Sigmoid colon (tissue), 7 donors: ENCODE data around the gene EMC10. TPM values are rescaled to one million over a fixed set of nuclear protein-coding genes. Genes with fewer than 3 reads are reported as not detected.

Experiments used
- DNase-seq: peaks from one replicate; pipeline ENCODE4 v3.0.0-alpha.2; 2019
- H3K27ac ChIP-seq, 4 donors: fragments of 200-600 bp; sonication (generic); one replicate each; pipeline ENCODE4 v1.5.1; 2016 to 2019; ENCODE audit warnings: mild to moderate bottlenecking in 1 of 4
- H3K27me3 ChIP-seq, 3 donors: fragments of 200-600 bp; sonication (generic); one replicate each; pipeline ENCODE4 v1.5.1; 2019; ENCODE audit warnings: mild to moderate bottlenecking in 1 of 3
- H3K36me3 ChIP-seq, 4 donors: fragments of 200-600 bp; sonication (generic); one replicate each; pipeline ENCODE4 v1.5.1; 2016 to 2019
- H3K4me1 ChIP-seq, 4 donors: fragments of 200-600 bp; sonication (generic); one replicate each; pipeline ENCODE4 v1.5.1; 2017 to 2019
- H3K4me3 ChIP-seq, 4 donors: fragments of 200-600 bp; sonication (generic); one replicate each; pipeline ENCODE4 v1.5.1; 2017 to 2019; ENCODE audit warnings: mild to moderate bottlenecking in 2 of 4, moderate library complexity in 1 of 4
- H3K9me3 ChIP-seq, 4 donors: fragments of 200-600 bp in 3 of 4; sonication (generic) in 3 of 4; one replicate each; pipeline versions ENCODE4 v1.5.1 to v1.6.1; 2013 to 2019
- EP300 ChIP-seq, 4 donors: sonication (generic); formaldehyde crosslinking; IDR thresholded peaks; one replicate each; pipeline ENCODE4 v1.6.1; 2017; ENCODE audit warnings: antibody characterized with exemption in 4 of 4
- POLR2A ChIP-seq, 2 donors: fragments of 450-650 bp; IDR thresholded peaks; one replicate each; pipeline ENCODE4 v1.6.1; 2016; ENCODE audit warnings: antibody characterized with exemption in 2 of 2, mild to moderate bottlenecking in 2 of 2, moderate library complexity in 2 of 2
- POLR2AphosphoS5 ChIP-seq, 4 donors: sonication (generic); formaldehyde crosslinking; IDR thresholded peaks; one replicate each; pipeline ENCODE4 v1.6.1; 2017; ENCODE audit warnings: antibody characterized with exemption in 4 of 4
- WGBS, 2 donors: extraction: QIAGEN DNeasy Blood & Tissue Kit; methylation state at CpG; one replicate each; pipeline ENCODE4 v1.1.7; 2013; 5-methylcytosine and 5-hydroxymethylcytosine counted together
- intact Hi-C: fragments of 100-400 bp; cut with DNase I; formaldehyde crosslinking; loops from one replicate; pipeline ENCODE4 v1.15.1; 2023
- polyA plus RNA-seq, 3 donors: library from polyadenylated mRNA; stranded (reverse); fragments of 200-250 nt; gene quantifications; one replicate each; pipeline ENCODE4 v1.2.3, GENCODE V29; 2013
- total RNA-seq, 4 donors: library from RNA; depleted of rRNA; stranded (reverse); fragments of >200 nt; gene quantifications; one replicate each; pipeline ENCODE4 v1.1.0, GENCODE V29; 2016
- TF ChIP-seq, protein P1 (sequence below), 4 experiments: fragments of 450-650 bp in 3 of 4; fragments of 200-600 bp in 1 of 4; IDR thresholded peaks; one replicate each; pipeline ENCODE4 v1.5.1; 2016 to 2019; ENCODE audit warnings: antibody characterized with exemption in 4 of 4, mild to moderate bottlenecking in 3 of 4, moderate library complexity in 2 of 4
- donor health status: healthy with polysubstance abuse.
- donor health status: Bipolar disorder and iron deficiency.
- donor health status: healthy.

EMC10 gene
- total and polyA plus RNA-seq, 7 donors, result 34.2 to 140 (median 41.8) TPM

DNA sequence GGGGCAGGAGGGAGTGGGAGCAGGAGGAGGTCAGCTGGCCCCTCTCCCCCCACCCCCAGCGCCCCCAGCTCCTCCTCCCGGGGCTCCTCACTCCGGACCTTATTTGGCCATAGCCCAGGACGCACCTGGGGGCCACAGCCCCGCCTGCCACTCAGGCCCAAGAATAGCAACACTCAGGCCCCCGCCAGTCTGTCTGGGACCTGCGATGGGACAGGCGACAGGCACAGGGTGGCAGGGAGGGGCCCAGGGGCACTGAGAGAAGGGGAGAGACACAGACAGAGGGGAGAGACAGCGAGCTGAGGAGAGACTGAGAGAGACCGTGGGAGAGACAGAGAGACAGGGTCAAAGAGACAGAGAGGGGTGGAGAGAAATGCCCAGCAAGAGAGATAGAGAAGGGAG lies 24.4 kb downstream of the EMC10 start:
- H3K36me3 ChIP-seq, result peaks cover 0 to 5% (median 0%) of the 10 kb centered on the region in 4 donors
- intact Hi-C loops, result no loop called here
- WGBS, 2 donors, result 23 to 55% methylated on average over 10 of the region's 10 CpGs

DNA sequence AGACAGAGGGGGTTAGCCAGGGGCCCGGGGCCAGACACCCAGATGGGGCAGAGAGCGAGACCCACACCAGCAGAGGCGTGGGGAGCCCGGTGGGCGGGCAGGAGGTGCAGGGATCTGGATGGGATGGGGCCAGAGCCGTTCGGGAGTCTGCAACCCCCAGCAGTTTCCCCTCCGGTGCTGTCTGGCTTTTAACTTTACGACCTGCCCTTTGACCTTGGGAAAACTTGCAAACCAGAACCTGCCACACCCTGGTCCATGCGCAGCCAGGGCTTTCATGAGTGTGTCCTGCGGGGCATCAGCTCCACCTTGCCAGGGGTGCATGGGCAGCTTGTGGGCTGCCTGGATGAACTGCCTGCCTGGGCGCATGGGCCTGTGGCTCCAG lies 24.9 kb downstream of the EMC10 start:
- Histone ChIP-seq H3K36me3 (peaks cover 0 to 9% (median 0%) of the 10 kb centered on the region in 4 donors), H3K4me1 (peaks cover 0 to 7% (median 0%) of the 10 kb centered on the region in 4 donors), H3K4me3 (no peak overlapping the region), H3K27ac (no peak overlapping the region), H3K27me3 (no peaks in the 10 kb centered on the region), H3K9me3 (no peaks in the 10 kb centered on the region)
- no peak for TF ChIP-seq POLR2AphosphoS5 (IDR thresholded peaks at IDR 0.05)
- TF ChIP-seq, protein P1, sequence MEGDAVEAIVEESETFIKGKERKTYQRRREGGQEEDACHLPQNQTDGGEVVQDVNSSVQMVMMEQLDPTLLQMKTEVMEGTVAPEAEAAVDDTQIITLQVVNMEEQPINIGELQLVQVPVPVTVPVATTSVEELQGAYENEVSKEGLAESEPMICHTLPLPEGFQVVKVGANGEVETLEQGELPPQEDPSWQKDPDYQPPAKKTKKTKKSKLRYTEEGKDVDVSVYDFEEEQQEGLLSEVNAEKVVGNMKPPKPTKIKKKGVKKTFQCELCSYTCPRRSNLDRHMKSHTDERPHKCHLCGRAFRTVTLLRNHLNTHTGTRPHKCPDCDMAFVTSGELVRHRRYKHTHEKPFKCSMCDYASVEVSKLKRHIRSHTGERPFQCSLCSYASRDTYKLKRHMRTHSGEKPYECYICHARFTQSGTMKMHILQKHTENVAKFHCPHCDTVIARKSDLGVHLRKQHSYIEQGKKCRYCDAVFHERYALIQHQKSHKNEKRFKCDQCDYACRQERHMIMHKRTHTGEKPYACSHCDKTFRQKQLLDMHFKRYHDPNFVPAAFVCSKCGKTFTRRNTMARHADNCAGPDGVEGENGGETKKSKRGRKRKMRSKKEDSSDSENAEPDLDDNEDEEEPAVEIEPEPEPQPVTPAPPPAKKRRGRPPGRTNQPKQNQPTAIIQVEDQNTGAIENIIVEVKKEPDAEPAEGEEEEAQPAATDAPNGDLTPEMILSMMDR (IDR thresholded peaks at IDR 0.05), result no peak
- WGBS, 2 donors, result 25 to 61% methylated on average over 12 of the region's 12 CpGs
- no peak for DNase-seq
- intact Hi-C loops, result no loop called here

More for the DNA sequence above, 24.4 kb downstream of the EMC10 start:
- no peak overlapping the region for H3K4me3 ChIP-seq
- H3K27ac ChIP-seq, result no peak overlapping the region
- no peaks in the 10 kb centered on the region for H3K9me3 ChIP-seq
- DNase-seq, result no peak
- peaks cover 0 to 7% (median 0%) of the 10 kb centered on the region in 4 donors for H3K4me1 ChIP-seq
- no peaks in the 10 kb centered on the region for H3K27me3 ChIP-seq
- TF ChIP-seq POLR2AphosphoS5 (IDR thresholded peaks at IDR 0.05) (no peak), EP300 (IDR thresholded peaks at IDR 0.05) (no peak), POLR2A (IDR thresholded peaks at IDR 0.05) (no peak)

DNA sequence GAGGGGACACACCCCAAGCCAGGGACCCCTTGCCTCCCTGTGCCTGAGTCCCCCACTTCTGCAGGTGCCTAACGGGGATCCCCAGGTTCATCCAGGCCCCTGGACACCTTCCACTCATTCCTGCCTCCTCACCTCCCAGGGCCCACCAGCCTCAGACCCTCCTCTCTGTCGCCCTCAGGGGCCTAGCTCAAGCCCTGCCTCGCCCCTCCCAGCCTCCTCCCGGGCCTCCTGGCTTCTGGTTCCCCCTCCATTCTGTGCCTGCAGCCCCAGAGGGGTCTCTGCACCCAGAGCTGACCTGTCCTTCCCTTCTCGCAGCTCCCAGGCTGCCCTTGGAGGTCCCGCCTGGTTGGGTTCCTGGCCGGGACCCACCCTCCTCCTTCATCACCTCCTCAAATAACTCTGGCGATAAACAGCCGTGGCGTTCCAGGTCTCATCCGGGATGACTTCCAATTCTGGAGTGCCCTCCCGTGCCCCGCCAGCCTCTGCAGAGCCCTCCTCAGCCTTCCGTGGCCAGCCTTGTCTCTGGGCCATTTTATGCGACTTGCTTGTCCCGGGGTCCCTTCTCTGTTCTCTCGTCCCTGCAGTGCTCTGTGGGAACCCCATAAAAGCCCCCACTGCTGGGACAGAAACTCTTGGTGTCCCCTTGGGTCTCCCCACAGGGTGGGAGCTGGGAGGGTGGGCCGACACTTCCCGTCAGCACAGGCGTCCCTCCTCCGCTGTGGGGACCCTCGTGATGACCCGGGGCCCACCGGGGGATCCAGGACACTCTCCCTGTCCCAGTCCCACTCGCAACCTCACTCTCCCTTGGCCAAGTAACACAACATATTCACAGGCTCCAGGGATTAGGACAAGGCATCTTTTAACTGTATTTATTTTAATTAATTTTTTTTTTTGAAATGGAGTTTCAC lies 25.5 kb downstream of the EMC10 start:
- peaks cover 0 to 11% (median 0%) of the 10 kb centered on the region in 4 donors for H3K36me3 ChIP-seq
- H3K4me1 ChIP-seq, result peaks cover 0 to 7% (median 0%) of the 10 kb centered on the region in 4 donors
- 66 to 75% methylated on average over 25 of the region's 25 CpGs for WGBS, 2 donors
- no peaks in the 10 kb centered on the region for H3K27me3 ChIP-seq
- no peak for TF ChIP-seq EP300 (IDR thresholded peaks at IDR 0.05)
- TF ChIP-seq POLR2AphosphoS5 (IDR thresholded peaks at IDR 0.05), result no peak
- TF ChIP-seq POLR2A (IDR thresholded peaks at IDR 0.05), result no peak
- TF ChIP-seq, protein P1 (IDR thresholded peaks at IDR 0.05), result no peak
- intact Hi-C loops, result no loop called here
- no peaks in the 10 kb centered on the region for H3K9me3 ChIP-seq
- H3K27ac ChIP-seq, result no peak overlapping the region
- H3K4me3 ChIP-seq, result no peak overlapping the region
- DNase-seq, result no peak

DNA sequence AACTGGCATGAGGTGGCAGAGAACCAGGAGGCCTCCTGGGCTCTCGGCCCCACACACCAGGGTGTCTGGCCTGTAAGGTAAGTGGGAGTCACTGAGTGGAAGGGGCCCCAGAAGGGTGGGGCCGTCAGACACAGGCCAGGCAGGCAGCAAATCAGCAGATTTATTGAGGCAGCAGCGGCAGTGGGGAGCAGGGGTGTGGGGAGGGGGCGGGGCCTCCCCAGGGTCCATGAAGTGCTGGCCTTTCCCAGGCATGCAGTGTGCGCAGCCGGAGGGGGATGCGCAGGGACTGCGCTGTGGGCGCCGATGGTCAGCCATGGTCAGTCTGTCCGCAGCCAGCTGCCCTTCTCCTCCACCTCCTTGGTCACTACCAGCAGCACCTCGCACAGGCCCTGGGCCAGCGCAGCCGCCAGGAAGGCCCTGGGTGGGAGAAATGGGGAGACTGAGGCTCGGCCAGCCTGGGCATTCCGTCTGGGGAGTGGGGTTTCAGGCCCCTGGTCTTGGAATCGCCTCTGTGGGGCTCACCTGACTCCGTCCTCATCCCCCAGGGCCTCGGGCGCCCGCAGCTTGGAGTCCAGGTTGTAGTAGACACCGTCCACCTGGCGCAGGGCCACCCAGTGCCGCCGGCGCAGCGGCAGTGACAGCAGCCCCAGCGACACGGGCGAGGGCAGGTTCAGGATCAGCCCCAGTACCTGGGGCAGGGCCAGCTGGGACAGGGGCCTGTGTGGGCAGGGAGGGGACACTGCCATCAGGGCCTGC lies 29.7 kb downstream of the EMC10 start:
- no peak for TF ChIP-seq POLR2A (IDR thresholded peaks at IDR 0.05)
- TF ChIP-seq EP300 (IDR thresholded peaks at IDR 0.05), result no peak
- no peak for TF ChIP-seq POLR2AphosphoS5 (IDR thresholded peaks at IDR 0.05)
- DNase-seq, result no peak
- 93% methylated on average over 30 of the region's 30 CpGs for WGBS, 2 donors
- intact Hi-C loops, result no loop called here
- peaks cover 0 to 15% (median 9%) of the 10 kb centered on the region in 4 donors for H3K4me1 ChIP-seq
- no peaks in the 10 kb centered on the region for H3K9me3 ChIP-seq
- H3K27me3 ChIP-seq, result no peaks in the 10 kb centered on the region
- H3K36me3 ChIP-seq, result peaks cover 0 to 11% (median 0%) of the 10 kb centered on the region in 4 donors
- H3K4me3 ChIP-seq, result no peak overlapping the region
- no peak overlapping the region for H3K27ac ChIP-seq

DNA sequence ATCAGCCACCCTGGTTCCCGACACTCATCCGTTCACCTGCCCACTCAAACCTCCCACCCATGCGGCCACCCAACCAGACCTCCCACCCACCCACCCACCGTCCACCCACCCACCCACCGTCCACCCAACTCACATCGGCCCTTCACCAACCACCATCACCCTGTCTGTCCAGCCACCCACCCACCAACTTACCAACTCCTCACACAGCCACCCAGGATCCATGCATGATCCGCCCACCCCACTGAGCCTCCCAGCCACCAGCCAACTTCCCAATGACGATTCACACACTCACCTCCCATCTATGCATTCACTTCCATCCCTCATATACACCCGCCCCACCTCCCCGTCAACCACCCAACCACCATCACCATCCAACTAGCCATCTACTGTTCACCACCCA lies 30.4 kb downstream of the EMC10 start:
- H3K27ac ChIP-seq, result no peak overlapping the region
- H3K4me1 ChIP-seq, result peaks cover 0 to 12% (median 10%) of the 10 kb centered on the region in 4 donors
- intact Hi-C loops, result no loop called here
- H3K36me3 ChIP-seq, result peaks cover 0 to 11% (median 0%) of the 10 kb centered on the region in 4 donors
- H3K27me3 ChIP-seq, result no peaks in the 10 kb centered on the region
- no peak for TF ChIP-seq POLR2A (IDR thresholded peaks at IDR 0.05)
- no peak for TF ChIP-seq EP300 (IDR thresholded peaks at IDR 0.05)
- no peak for TF ChIP-seq POLR2AphosphoS5 (IDR thresholded peaks at IDR 0.05)
- TF ChIP-seq, protein P1 (IDR thresholded peaks at IDR 0.05), result no peak
- 93 to 95% methylated on average over 10 of the region's 10 CpGs for WGBS, 2 donors
- no peak for DNase-seq
- no peak overlapping the region for H3K4me3 ChIP-seq
- no peaks in the 10 kb centered on the region for H3K9me3 ChIP-seq
